BJ (cell line): ENCODE measurements around the gene TTC7B. TPM values are rescaled to one million over a fixed set of nuclear protein-coding genes. Genes with fewer than 3 reads are reported as not detected.

ENCODE experiments used
- CTCF ChIA-PET: fragments of 350-600 bp; formaldehyde crosslinking; extraction: SDS; loops from one replicate; lab custom pipeline; 2021; ENCODE audit warnings: antibody characterized with exemption, inconsistent platforms; lab: Yijun Ruan, JAX
- POLR2A ChIA-PET: fragments of 300-600 bp; sonication (Branson Sonifier 250); formaldehyde crosslinking; extraction: SDS; loops from one replicate; lab custom pipeline; 2021; ENCODE audit warnings: antibody characterized with exemption; lab: Charles Lee
- DNase-seq: peaks from one replicate; pipeline ENCODE4 v3.0.0-alpha.2; 2011; ENCODE audit warnings: low read depth
- H3K27me3 ChIP-seq: 2 replicates; pipeline ENCODE4 v1.6.0; 2011; ENCODE audit warnings: low read length; ENCODE audit not compliant: control insufficient read depth, insufficient read depth
- H3K36me3 ChIP-seq: 2 replicates; pipeline ENCODE4 v1.5.1; 2011; ENCODE audit warnings: low read length; ENCODE audit not compliant: control insufficient read depth, insufficient read depth
- H3K4me3 ChIP-seq: 2 replicates; pipeline ENCODE4 v1.5.1; 2011; ENCODE audit warnings: low read depth, mild to moderate bottlenecking, control low read depth, low read length
- CTCF ChIP-seq: IDR thresholded peaks from 2 replicates; pipeline ENCODE4 v1.5.1; 2011; ENCODE audit warnings: low read depth, mild to moderate bottlenecking, control low read depth, inconsistent platforms, low read length, moderate library complexity; ENCODE audit not compliant: insufficient read depth
- polyA plus RNA-seq: library from polyadenylated mRNA; depleted of rRNA; stranded (reverse); fragments of >200 nt; gene quantifications from 2 replicates; pipeline ENCODE4 v1.2.3, GENCODE V29; 2011

The TTC7B gene
- polyA plus RNA-seq, 1 experiment, result 46.9 TPM

GRCh38 chr14:90853116-90853515 is 36.9 kb upstream of the TTC7B start:
- H3K4me3 ChIP-seq, result no peak overlapping the region
- peaks cover 4% of the 10 kb centered on the region; the same call in 1 of the 2 replicates for H3K27me3 ChIP-seq
- ChIA-PET CTCF (no interaction called here), POLR2A (no interaction called here)
- TF ChIP-seq CTCF, result no peak
- no peak for DNase-seq
- no peaks in the 10 kb centered on the region for H3K36me3 ChIP-seq

DNA sequence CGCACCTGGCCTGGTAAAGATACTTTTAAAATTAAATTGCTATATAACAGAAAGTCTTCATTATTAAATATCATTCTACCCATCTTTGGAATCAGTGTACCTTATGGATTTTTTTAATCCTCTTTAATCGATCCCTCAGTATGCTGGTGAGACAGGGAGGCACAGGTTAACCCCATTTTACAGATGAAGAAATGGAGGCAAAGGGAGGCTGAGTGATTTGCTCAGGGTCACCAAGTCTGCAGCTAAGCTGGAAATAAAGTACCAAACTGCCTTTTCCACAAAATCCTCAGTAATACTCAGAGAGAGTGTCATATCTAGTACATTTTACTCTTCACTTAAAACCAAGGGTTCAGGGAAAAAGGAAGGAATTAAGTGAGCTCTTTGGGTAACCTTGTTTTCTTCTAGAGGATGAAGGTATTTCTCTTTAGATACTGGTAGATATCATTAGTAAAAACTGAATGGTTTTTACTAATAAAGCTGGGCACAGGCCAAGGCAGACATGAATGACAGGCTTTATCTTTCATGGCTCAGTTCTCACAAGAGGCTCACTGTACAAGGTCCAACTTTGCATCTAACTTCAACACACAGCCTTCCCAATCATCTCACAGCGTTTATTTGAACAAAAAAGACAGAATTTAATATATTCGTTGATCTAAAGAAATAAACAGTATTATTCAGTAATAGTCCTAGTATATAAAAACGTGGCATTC is 35.3 kb upstream of the TTC7B start:
- CTCF ChIA-PET, result interaction anchor here (0.6 to 1.2 kb wide), 2 partner anchors 56 to 124 kb away, joined by 3 read pairs; no protein-coding TSS in a partner anchor
- no peak for TF ChIP-seq CTCF
- Histone ChIP-seq H3K27me3 (peaks cover 4% of the 10 kb centered on the region; the same call in 1 of the 2 replicates), H3K4me3 (no peak overlapping the region), H3K36me3 (no peaks in the 10 kb centered on the region)
- POLR2A ChIA-PET, result no interaction called here
- no peak for DNase-seq

DNA sequence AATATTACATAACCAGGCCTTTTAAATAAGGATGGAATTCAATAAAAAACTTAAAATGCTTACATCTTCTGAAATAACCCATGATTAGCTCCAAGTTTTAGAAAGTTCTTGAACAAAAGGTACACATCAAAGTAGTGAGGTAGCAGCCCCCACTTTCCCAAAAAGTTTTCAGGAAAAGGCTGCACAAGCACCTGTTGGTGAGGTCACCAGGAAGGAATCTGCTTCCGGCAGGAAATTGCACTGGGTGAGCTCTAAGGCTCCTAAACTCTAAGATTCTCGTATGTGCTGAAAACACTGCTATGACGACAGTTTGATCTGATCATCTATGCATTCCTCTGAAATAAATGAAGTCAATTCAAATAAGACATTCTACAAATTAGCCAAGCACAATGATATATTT is 34.3 kb upstream of the TTC7B start:
- Histone ChIP-seq H3K27me3 (peaks cover 4% of the 10 kb centered on the region; the same call in 1 of the 2 replicates), H3K36me3 (no peaks in the 10 kb centered on the region), H3K4me3 (no peak overlapping the region)
- CTCF ChIA-PET, result no interaction called here
- DNase-seq, result no peak
- POLR2A ChIA-PET, result no interaction called here
- TF ChIP-seq CTCF, result no peak

DNA sequence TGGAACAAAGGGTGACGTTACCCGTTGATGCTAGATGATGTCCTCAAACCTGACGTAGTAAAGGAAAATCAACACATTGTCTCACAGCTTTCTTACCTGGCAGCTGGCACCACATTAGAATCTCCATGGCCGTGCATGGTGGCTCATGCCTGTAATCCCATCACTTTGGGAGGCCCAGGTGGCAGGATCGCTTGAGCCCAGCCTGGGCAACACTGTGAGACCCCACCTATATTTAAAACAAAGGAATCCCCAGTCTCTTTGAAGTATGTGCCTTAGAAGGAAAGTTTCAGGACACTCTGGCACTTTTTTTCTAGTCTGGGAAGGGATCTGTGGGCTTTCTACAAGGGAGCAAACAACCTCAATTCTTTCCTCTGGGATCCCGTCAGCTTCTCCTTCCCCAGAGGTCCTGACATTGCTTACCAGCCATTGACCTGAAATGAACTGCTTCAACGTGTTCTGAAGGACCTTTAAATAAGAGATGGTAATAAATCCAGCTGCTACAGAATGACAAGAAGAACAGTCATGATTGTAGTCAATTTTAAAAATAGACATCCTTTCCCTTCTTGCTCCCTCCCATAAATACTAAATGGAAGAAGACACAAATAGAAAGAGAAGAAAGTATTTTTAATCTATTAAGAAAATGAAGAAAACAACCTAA is 33.7 kb upstream of the TTC7B start:
- Histone ChIP-seq H3K27me3 (peaks cover 4% of the 10 kb centered on the region; the same call in 1 of the 2 replicates), H3K4me3 (no peak overlapping the region), H3K36me3 (no peaks in the 10 kb centered on the region)
- CTCF ChIA-PET, result no interaction called here
- no peak for DNase-seq
- POLR2A ChIA-PET, result no interaction called here
- no peak for TF ChIP-seq CTCF

DNA sequence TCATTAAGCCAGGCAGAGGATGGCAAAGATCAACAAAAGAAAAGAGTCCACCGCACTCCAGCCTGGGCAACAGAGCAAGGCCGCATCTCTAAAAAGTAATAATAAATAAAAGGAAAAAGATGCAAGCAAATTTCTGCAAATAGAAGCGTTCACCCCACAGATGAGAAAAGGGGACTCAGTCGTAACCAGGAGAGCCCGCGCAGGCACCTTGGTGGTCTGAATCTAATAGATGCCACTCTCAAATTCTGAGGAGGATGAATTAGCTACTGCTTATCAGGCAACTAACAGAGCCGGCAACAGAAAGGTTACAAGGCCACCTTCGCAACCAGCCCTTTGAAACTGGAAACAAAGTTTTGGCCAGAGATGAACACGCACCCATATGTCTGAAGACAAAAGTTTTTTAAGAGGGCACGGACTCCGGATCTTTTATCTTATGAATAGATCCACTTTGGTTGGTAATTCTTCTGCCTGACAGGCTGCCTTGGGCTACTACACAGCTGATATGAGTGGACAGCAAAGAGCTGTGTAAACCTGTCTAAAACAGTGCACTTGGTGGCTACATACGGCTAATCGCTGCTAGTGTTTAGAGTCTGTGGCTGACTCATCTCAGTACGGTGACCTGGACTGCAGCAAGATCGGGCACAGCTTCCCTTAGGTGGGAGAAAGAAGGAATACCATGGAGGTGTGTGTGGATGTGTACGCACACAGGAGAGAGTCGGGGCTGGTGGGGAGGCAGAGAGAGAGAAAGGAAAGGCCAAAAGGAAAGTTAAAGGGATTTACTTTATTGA is 32.9 kb upstream of the TTC7B start:
- peaks cover 4% of the 10 kb centered on the region; the same call in 1 of the 2 replicates for H3K27me3 ChIP-seq
- no peak overlapping the region for H3K4me3 ChIP-seq
- ChIA-PET CTCF (no interaction called here), POLR2A (no interaction called here)
- H3K36me3 ChIP-seq, result no peaks in the 10 kb centered on the region
- no peak for TF ChIP-seq CTCF
- DNase-seq, result no peak
